HEK293T (cell line): ENCODE measurements around the gene SCMH1.

Source experiments
- CTCF ChIA-PET: fragments of 350-600 bp; formaldehyde crosslinking; extraction: SDS; loops from one replicate; lab custom pipeline; 2021; ENCODE audit warnings: antibody characterized with exemption, inconsistent platforms; lab: Yijun Ruan, JAX
- POLR2A ChIA-PET: fragments of 350-600 bp; formaldehyde crosslinking; extraction: SDS; loops from one replicate; lab custom pipeline; 2020; ENCODE audit warnings: antibody characterized with exemption, inconsistent platforms; lab: Yijun Ruan, JAX
- DNase-seq: peaks from one replicate; pipeline ENCODE4 v3.0.0; 2012; ENCODE audit warnings: mixed read lengths; ENCODE audit errors: extremely low spot score
- ARNT ChIP-seq: fragments of 450-650 bp; IDR thresholded peaks from 2 replicates; pipeline ENCODE4 v1.6.1; 2017; ENCODE audit warnings: mild to moderate bottlenecking
- BHLHE40 ChIP-seq: fragments of 450-650 bp; IDR thresholded peaks from 2 replicates; pipeline ENCODE4 v1.6.1; 2016; ENCODE audit warnings: mild to moderate bottlenecking, moderate library complexity, borderline replicate concordance
- CTBP1 ChIP-seq: fragments of 450-650 bp; IDR thresholded peaks from 2 replicates; pipeline ENCODE4 v1.6.1; 2016; ENCODE audit warnings: borderline replicate concordance
- ELF4 ChIP-seq: fragments of 450-650 bp; IDR thresholded peaks from 2 replicates; pipeline ENCODE4 v1.6.1; 2017; ENCODE audit warnings: antibody characterized with exemption
- FOXA1 ChIP-seq: fragments of 450-650 bp; IDR thresholded peaks from 2 replicates; pipeline ENCODE4 v1.6.1; 2016; ENCODE audit warnings: mild to moderate bottlenecking
- FOXK2 ChIP-seq: fragments of 450-650 bp; IDR thresholded peaks from 2 replicates; pipeline ENCODE4 v1.6.1; 2016; ENCODE audit warnings: mild to moderate bottlenecking
- FOXM1 ChIP-seq: fragments of 450-650 bp; IDR thresholded peaks from 2 replicates; pipeline ENCODE4 v1.6.1; 2017; ENCODE audit warnings: mild to moderate bottlenecking, borderline replicate concordance
- HDGF ChIP-seq: fragments of 450-650 bp; IDR thresholded peaks from 2 replicates; pipeline ENCODE4 v1.6.1; 2017; ENCODE audit warnings: antibody characterized with exemption, borderline replicate concordance
- L3MBTL2 ChIP-seq: fragments of 450-650 bp; conservative IDR thresholded peaks from 2 replicates; pipeline ENCODE4 v1.6.1; 2016; ENCODE audit warnings: mild to moderate bottlenecking
- LEF1 ChIP-seq: fragments of 450-650 bp; IDR thresholded peaks from 2 replicates; pipeline ENCODE4 v1.6.1; 2017; ENCODE audit warnings: mild to moderate bottlenecking, borderline replicate concordance
- NFRKB ChIP-seq: fragments of 450-650 bp; IDR thresholded peaks from 2 replicates; pipeline ENCODE4 v1.6.1; 2016; ENCODE audit warnings: mild to moderate bottlenecking, moderate library complexity
- PKNOX1 ChIP-seq: fragments of 450-650 bp; IDR thresholded peaks from 2 replicates; pipeline ENCODE4 v1.6.1; 2016
- SP1 ChIP-seq: fragments of 450-650 bp; IDR thresholded peaks from 2 replicates; pipeline ENCODE4 v1.6.1; 2017
- SUZ12 ChIP-seq: fragments of 450-650 bp; IDR thresholded peaks from 2 replicates; pipeline ENCODE4 v1.6.1; 2016; ENCODE audit warnings: mild to moderate bottlenecking
- TARDBP ChIP-seq: fragments of 450-650 bp; IDR thresholded peaks from 2 replicates; pipeline ENCODE4 v1.6.1; 2016
- ZNF384 ChIP-seq: fragments of 450-650 bp; IDR thresholded peaks from 2 replicates; pipeline ENCODE4 v1.6.1; 2016

Gene SCMH1

GRCh38 chr1:41103766-41104165 is 138.3 kb downstream of the SCMH1 start:
- DNase-seq = no peak
- TF ChIP-seq FOXA1 = no peak
- no peak for TF ChIP-seq FOXK2
- TF ChIP-seq TARDBP = no peak
- TF ChIP-seq SUZ12 = no peak
- no peak for TF ChIP-seq ELF4
- TF ChIP-seq ARNT = no peak
- POLR2A ChIA-PET = no interaction called here
- CTCF ChIA-PET = no interaction called here

DNA sequence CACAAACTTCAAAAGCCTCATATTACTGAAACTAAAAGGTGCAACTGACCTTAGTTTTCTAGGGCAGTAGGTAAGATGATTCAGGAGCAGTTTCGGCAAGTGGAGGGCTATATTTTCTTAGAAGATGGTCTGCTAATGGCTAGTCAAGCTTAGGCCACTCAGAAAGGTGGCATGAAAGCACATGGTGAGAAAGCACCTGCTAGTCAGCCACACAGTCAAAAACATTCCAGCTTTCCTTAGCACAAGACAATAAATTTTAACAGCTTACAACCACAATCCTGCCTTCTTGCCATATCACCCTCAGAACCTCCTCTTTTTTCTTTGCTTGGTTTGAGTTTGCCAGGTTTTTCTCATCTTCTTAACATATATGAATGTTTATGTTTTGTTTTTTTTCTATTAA is 139.5 kb downstream of the SCMH1 start:
- TF ChIP-seq CTBP1 (no peak), BHLHE40 (no peak), PKNOX1 (no peak), ZNF384 (no peak), SUZ12 (no peak), LEF1 (no peak), FOXA1 (no peak), L3MBTL2 (no peak), SP1 (no peak), ELF4 (no peak), FOXM1 (no peak), ARNT (no peak), TARDBP (no peak), FOXK2 (no peak)
- POLR2A ChIA-PET = no interaction called here
- CTCF ChIA-PET = interaction anchor here (0.7 kb wide), 1 partner anchor 294 kb away, joined by 3 read pairs; no protein-coding TSS in a partner anchor
- no peak for DNase-seq

- DNase-seq = no peak
- TF ChIP-seq SUZ12 (no peak), NFRKB (no peak), PKNOX1 (no peak), ELF4 (no peak), CTBP1 (no peak), SP1 (no peak), TARDBP (no peak), FOXK2 (no peak)
- POLR2A ChIA-PET = no interaction called here
- CTCF ChIA-PET = interaction anchor here (0.7 kb wide), 1 partner anchor 294 kb away, joined by 3 read pairs; no protein-coding TSS in a partner anchor
Observed at GRCh38 chr1:41101950-41102607, 140.0 kb downstream of the SCMH1 start.

GRCh38 chr1:41101076-41101475 is 141.0 kb downstream of the SCMH1 start:
- POLR2A ChIA-PET = no interaction called here
- CTCF ChIA-PET = interaction anchor here (0.6 kb wide), 1 partner anchor 21 kb away, joined by 5 read pairs; no protein-coding TSS in a partner anchor
- TF ChIP-seq ELF4 (no peak), L3MBTL2 (no peak), CTBP1 (no peak), FOXK2 (no peak), SP1 (no peak), FOXM1 (no peak), PKNOX1 (no peak), ZNF384 (no peak), NFRKB (no peak), LEF1 (no peak), TARDBP (no peak), SUZ12 (no peak), FOXA1 (no peak), ARNT (no peak), HDGF (no peak), BHLHE40 (no peak)
- DNase-seq = no peak

DNA sequence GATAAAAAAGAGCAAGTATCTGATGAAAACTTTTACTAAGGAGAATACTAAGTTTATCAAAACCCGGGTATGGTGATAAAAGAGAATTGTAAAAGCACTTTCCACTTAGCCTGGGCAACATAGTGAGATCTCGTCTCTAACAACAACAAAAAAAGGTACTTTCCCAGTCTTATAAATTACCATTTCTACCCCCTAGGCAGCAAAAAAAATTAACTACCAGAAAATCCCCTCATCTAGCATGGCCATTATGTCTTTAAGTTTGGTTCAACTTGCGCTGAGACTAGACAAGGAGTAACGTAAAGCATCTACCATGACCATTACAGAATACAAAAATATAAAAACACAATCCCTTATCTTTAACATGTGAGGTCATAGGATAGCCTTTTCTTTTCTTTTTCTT is 141.9 kb downstream of the SCMH1 start:
- ChIA-PET CTCF (no interaction called here), POLR2A (no interaction called here)
- TF ChIP-seq FOXM1 (no peak), LEF1 (no peak), L3MBTL2 (no peak), HDGF (no peak), FOXK2 (no peak), TARDBP (no peak), BHLHE40 (no peak), NFRKB (no peak), SUZ12 (no peak), CTBP1 (no peak), SP1 (no peak), ARNT (no peak)
- DNase-seq = no peak

DNA sequence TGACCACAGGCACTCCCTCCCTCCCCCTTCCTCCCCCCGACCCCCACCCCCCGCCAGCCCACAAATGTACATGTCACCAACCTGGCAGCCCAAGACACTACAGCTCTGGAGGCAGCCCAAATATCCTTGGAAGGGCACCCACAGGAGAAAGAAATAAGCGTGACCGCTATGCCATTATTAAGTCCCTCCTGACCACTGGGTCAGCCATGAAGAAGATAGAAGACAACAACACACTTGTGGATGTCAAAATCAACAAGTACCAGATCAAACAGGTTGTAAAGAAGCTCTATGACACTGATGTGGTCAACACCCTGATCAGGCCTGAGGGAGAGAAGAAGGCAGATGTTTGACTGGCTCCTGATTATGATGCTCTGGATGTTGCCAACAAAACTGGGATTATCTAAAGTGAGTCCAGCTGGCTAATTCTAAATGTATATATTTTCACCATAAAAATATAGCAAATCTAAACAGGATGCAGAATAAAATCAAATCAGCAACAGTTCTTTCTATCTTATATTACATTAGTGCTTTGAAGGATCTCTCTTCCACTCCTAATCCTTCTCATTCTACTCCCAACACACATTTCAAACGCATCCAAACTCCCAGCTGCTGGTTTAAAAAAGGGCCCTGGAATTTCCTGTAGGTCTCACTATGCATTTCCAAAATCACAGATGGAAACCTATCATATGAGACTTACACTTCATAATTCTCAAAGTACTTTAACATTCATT is 143.2 kb downstream of the SCMH1 start:
- POLR2A ChIA-PET = no interaction called here
- CTCF ChIA-PET = no interaction called here
- TF ChIP-seq TARDBP (no peak), FOXM1 (no peak), BHLHE40 (no peak), LEF1 (no peak), FOXK2 (no peak), SP1 (no peak), FOXA1 (no peak), ARNT (no peak), NFRKB (no peak), L3MBTL2 (no peak), ELF4 (no peak), ZNF384 (no peak), CTBP1 (no peak), PKNOX1 (no peak), HDGF (no peak), SUZ12 (no peak)
- DNase-seq = no peak
